HG02981 (cell line): ENCODE measurements around the gene CTRL.
"Not testable (repeated sequence)": the region's sequence is repeated elsewhere in the genome, so short reads cannot be mapped to it uniquely, and the experiment has no call there.

Experiments
- ATAC-seq: cut with Tn5 transposase; IDR thresholded peaks from one replicate; pipeline ENCODE4 v1.9.1; 2021; ENCODE audit warnings: mild to moderate bottlenecking, moderate library complexity; ENCODE audit not compliant: unreplicated experiment

Gene CTRL

DNA sequence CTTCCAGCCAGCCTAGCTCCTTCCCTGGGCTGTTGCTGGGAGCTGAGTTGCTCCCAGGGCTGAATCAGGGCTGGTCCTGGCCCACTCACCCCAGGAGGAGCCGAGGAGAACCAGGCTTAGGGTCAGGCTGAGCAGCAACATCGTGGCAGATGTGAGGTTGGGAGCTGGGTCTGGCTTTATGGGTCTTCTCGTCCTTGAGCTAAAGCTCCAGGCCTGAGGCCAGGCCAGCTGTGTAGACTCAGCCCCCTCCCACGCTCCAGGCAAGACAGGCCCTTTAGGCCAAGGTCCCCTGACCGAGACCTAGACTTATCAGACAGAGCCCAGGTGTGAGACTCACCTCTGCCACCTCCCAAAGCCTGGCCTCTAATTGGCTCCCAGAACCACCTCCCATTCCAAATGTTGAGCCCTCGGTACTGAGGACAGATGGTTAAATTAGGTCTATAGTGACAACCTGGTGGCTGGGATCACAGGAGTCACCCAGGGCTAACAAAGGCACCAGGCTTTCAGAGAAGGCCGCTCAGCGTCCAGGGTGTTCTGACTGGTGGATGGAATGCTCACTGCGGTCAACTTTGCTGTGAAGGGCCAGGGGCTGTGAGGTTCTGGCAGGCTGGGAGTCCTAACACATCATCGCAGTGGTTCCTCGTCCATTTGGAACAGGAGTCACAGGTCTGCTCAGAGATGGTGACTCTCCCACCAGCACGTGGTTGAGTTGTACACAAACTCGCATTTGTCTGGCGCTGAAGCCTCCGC is at the start of gene CTRL:
TSS of gene CTRL (minus strand) at position 151 of the 750 bp plus-strand sequence. CDS start at position 141, 10 bp downstream.
- ATAC-seq, result no peak

DNA sequence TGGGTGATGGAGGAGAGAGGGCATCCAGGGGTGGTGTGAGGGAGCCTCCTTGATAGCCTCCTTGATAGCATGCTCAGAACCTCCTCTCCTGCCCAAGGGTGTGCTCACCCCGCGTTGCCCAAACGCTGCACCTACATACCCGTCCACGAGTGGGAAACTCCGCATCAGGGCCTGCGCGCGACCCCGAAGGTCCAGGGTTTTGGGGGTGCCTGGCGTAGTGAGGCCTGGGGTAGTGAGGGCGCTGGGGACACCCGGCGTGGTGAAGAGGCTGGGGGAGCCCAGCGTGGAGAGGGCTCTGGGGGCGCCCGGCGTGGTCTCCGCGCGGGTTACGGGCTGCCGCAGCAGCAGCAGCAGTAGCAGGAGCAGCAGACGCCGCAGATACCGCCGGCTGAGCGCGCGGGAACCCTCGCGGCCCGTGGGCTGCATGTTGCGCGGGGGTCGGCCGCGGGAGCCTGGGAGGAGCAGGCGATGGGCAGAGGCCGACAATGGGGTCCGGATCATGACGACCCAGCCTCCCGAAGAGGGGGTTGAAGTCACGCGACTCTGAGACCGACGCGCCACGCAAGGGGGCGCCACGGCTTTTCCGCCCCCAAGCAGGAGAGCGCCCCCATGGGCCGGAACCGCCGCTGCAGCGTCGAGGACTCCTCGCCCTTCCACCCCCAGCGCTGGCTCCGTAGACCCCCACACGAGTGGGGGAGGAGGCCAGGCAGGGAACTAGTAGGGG is 48.5 kb upstream of the CTRL start, which contains the start of gene DPEP3:
TSS of gene DPEP3 (minus strand) at position 545 of the 724 bp plus-strand sequence. CDS start at position 426, 119 bp downstream.
- no peak for ATAC-seq

GRCh38 chr16:67977469-67978227 is 46.0 kb upstream of the CTRL start:
- ATAC-seq, result no peak

GRCh38 chr16:67977005-67977404 is 45.3 kb upstream of the CTRL start:
- no peak for ATAC-seq

DNA sequence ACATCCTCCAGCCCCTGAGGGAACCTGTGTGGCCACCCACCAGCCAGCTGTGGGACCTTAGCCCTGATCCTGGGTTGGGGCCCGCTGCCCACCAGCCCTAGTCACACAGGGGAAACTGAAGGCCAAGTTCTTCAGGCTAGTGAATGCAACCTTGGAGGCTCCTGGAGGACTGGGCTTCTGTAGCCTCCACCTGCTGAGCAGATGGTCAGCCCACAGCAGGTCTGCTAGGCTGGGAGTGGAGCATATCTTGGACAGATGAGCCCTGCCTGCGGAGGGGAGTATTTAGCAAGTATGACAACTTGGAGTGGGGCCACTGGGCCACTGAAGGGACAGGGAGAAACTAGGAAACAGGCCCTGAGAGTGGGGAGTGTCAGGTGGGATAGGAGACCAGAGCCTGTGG is 44.5 kb upstream of the CTRL start:
- ATAC-seq, result no peak

GRCh38 chr16:67975321-67976105 is 43.9 kb upstream of the CTRL start:
- ATAC-seq, result no peak

- not testable (repeated sequence) for ATAC-seq
These were observed 40.6 kb upstream of the CTRL start for GRCh38 chr16:67972285-67972684.

- ATAC-seq, result no peak
These were observed 39.4 kb upstream of the CTRL start for GRCh38 chr16:67971111-67971510.

DNA sequence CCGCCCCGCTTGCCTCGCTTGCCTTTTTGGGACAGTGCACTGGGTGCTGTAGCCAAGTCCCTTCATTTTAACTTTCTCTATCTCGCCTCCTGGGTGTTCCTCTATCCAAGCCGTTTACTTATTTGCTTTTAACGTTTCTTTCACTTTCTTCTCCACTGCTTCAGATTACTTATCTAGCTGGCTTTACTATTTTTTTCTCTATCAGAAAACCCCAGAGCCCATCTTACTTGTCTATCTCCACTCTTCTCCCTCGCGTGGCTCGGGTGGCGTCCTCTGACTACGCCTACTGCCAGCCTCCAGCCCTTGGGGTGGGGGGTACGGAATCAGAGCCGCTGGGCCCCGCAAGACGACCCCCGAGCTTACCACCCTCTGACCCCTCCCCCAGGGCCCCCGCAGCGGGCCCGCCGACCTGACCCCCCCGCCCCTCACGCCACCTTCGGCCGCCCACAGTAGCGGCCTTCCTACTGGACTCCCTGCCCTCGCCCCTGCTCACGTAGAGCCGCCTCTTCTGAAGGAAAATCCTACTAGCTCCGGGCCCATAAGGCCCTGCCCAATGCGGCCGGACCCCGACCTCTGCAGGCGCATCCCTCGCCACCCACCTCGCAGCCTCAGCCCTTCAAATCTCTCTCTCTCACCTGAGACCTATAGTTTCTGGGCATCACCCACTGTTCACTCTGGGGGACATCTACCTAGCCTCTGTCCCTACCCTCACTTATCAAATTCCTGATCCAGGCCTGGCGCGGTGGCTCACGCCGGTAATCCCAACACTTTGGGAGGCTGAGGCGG is 37.8 kb upstream of the CTRL start:
- no peak for ATAC-seq

DNA sequence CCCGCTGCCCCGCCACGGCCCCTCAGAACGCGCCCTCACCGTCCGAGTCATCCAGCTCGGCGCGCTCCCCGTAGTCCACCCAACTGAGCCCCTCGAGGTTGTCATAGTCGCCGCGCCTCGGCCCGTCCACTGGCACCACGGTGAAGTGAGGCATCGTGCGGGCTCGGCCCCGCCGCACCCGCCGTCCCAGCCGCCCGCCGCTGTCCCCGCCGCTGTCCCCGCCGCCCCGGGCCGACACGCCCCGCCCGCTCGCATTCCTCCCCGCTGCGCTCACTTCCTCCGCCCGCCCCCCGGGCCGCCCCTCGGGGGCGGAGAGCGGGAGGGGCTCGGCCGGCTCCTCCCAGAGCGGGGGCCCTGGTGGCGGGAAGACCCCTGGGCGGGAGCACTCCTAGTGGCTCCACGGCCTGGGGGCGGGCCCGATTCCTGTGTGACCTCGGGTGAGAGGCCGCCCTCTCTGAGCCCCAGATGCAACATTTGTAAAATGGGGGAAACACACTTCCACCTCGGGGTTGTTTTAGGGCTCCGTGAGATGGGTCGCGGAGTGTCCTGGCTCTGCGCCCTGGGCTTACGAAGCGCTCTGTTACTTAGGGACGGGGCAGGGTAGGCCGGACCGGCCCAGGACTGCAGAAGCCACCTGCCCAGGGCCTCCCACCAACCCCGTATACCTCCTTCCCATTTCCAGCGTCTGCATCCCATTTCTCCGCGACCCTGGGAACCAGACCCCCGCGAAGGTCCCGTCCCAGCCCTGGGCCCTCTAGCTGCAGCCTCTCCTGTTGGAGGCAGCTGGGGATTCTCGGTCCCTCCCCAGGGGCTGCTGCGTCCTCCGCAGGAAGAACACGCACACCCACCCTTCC is 37.0 kb upstream of the CTRL start, which contains the start of gene SLC12A4:
TSS of gene SLC12A4 (minus strand) at position 238 of the 854 bp plus-strand sequence. CDS start at position 154, 84 bp downstream.
- ATAC-seq, result peak; percentile 74

DNA sequence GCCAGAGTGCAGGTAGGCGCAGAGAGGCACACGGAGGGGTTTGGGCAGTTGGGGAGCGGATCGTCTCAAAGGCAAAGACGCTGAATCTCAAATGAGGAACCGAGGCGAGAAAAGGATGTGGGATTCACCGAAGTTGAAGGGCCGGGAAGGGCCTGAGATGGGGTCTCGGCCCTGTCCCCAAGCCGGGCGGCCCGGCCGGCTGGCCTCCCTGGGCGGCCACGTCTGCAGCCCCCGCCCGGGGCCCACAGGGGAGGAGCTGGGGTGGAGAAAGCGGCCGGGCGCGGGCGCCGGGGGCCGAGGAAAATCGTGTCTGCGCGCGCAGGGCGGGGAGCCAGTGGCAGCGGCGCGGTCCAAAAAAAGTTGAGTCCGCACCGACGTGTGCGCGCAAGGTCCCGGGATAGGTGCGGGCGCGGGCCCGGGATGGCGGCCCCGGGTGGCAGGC is 36.3 kb upstream of the CTRL start:
- peak; percentile 25 for ATAC-seq

DNA sequence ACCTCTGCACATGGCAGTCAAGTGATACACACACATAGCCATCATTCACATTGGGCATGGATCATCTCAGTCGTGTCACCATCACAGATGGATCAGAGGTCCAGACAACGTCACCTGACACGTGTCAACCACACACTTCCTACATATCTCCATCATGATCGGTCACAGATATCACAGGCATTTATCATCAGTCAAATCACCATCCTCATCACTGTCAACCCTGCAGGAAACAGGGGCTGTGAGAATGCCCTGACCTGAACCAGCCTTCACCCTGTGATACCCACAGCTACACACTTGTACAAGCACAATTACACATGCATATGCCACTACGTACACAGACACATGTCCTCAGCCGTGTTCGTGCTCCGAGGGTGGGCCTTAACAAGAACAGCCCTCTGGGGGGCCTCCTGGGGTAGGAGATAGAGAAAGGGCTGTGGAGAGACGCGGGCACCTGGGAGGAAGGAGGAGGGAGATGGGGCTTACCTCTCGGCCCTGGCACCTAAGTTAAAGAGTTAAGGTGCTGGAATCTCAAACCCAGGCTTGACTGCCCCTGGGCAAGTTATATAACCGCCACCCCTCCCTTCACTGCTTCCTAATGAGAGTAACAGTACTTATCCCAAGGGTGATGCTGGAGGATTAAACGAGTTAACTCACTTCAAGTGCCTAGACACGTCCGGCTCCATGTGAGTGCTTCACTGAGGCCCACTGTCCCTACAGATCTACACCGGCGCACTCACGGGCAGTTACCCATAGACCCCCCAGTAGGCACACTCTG is 35.7 kb upstream of the CTRL start:
- ATAC-seq, result no peak

DNA sequence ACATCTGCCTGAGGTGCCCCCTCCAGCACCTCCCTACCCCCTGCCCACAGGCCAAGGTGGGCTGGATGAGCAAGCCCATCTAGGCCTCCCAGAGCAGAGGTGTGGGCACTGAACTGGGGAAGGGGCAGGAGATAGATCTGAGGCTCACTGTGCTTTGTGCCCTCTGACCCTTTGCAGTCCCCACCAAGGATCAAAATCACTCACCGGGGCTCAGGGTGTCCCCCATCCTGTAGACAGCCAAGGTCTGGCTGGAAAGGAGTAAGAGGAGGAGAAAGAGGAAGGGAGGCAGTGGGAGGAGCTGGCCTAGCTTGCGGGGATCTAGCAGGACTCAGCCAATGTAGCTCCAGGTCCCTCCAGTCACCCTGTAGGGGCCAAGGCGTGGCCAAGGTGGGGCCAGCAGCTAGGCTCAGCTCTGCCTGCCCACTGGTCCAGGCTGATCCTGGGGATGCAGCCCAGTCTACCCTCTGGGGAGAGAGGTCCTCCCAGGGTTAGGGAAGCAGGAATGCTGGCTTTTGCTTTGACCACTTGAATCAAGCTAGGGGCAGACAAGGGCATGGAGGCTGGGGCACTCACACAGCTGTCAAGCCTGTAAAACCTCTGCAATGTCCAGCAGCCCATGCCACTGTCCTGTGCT is 35.0 kb upstream of the CTRL start:
- ATAC-seq, result no peak

GRCh38 chr16:67965668-67966548 is 34.2 kb upstream of the CTRL start:
- ATAC-seq, result no peak

GRCh38 chr16:67964477-67965131 is 32.9 kb upstream of the CTRL start:
- ATAC-seq, result no peak
